GM23338 (cell line): ENCODE data around the gene BAIAP2. TPM values are rescaled to one million over a fixed set of nuclear protein-coding genes. Genes with fewer than 3 reads are reported as not detected.

Source experiments
- ATAC-seq: fragments of 200-7000 bp; cut with Tn5 transposase; 3 replicates; pipeline ENCODE4 v1.9.1; 2020
- DNase-seq: peaks from one replicate; pipeline ENCODE4 v3.0.0-alpha.2; 2015; ENCODE audit warnings: low spot score
- H2AFZ ChIP-seq: fragments of 200-600 bp; sonication (generic); 2 replicates; pipeline ENCODE4 v1.8.0; 2016; ENCODE audit warnings: antibody characterized with exemption, mild to moderate bottlenecking, moderate library complexity
- H3F3A ChIP-seq: fragments of 200-600 bp; sonication (generic); replicated peaks from 2 replicates; pipeline ENCODE4 v1.8.0; 2017; ENCODE audit warnings: antibody characterized with exemption, mixed run types, low read depth
- H3K27ac ChIP-seq: fragments of 200-600 bp; sonication (generic); 2 replicates; pipeline ENCODE4 v1.6.1; 2016; ENCODE audit warnings: low read depth
- H3K27me3 ChIP-seq: fragments of 200-600 bp; sonication (generic); 2 replicates; pipeline ENCODE4 v1.8.0; 2016; ENCODE audit warnings: mild to moderate bottlenecking, mixed run types, moderate library complexity; ENCODE audit not compliant: insufficient read depth
- H3K36me3 ChIP-seq: fragments of 200-600 bp; sonication (generic); 2 replicates; pipeline ENCODE4 v1.8.0; 2016; ENCODE audit warnings: mild to moderate bottlenecking; ENCODE audit not compliant: insufficient read depth
- H3K4me1 ChIP-seq: fragments of 200-600 bp; sonication (generic); 2 replicates; pipeline ENCODE4 v1.8.0; 2016; ENCODE audit warnings: mild to moderate bottlenecking, moderate library complexity; ENCODE audit not compliant: insufficient read depth
- H3K4me2 ChIP-seq: fragments of 200-600 bp; sonication (generic); 2 replicates; pipeline ENCODE4 v1.7.1; 2017; ENCODE audit warnings: mixed run types
- H3K4me3 ChIP-seq: fragments of 200-600 bp; sonication (generic); 2 replicates; pipeline ENCODE4 v1.6.1; 2016; ENCODE audit warnings: mixed run types
- H3K79me2 ChIP-seq: fragments of 200-600 bp; sonication (generic); replicated peaks from 2 replicates; pipeline ENCODE4 v1.8.0; 2017; ENCODE audit warnings: mild to moderate bottlenecking; ENCODE audit not compliant: insufficient read depth
- H3K9me2 ChIP-seq: fragments of 200-600 bp; sonication (generic); 2 replicates; pipeline ENCODE4 v1.8.0; 2017; ENCODE audit not compliant: insufficient read depth
- H4K20me1 ChIP-seq: fragments of 200-600 bp; sonication (generic); replicated peaks from 2 replicates; pipeline ENCODE4 v1.8.0; 2017; ENCODE audit warnings: mild to moderate bottlenecking; ENCODE audit not compliant: insufficient read depth
- H3K27ac Mint-ChIP-seq: 2 replicates; pipeline ENCODE4 v1.8.0; 2020; ENCODE audit warnings: inconsistent platforms, mild to moderate bottlenecking, moderate library complexity, mixed read lengths
- H3K27me3 Mint-ChIP-seq: 3 replicates; pipeline ENCODE4 v1.8.0; 2022; ENCODE audit warnings: low read depth, mild to moderate bottlenecking, moderate library complexity, mixed read lengths, inconsistent platforms; ENCODE audit not compliant: insufficient read depth, poor library complexity
- H3K36me3 Mint-ChIP-seq: 3 replicates; pipeline ENCODE4 v1.8.0; 2021; ENCODE audit warnings: low read depth, mild to moderate bottlenecking, inconsistent platforms, moderate library complexity, mixed read lengths
- H3K4me1 Mint-ChIP-seq: 3 replicates; pipeline ENCODE4 v1.8.0; 2020; ENCODE audit warnings: mild to moderate bottlenecking, inconsistent platforms, mixed read lengths
- H3K4me3 Mint-ChIP-seq: 3 replicates; pipeline ENCODE4 v1.8.0; 2021; ENCODE audit warnings: moderate library complexity, mild to moderate bottlenecking, inconsistent platforms, mixed read lengths
- H3K9me3 Mint-ChIP-seq: 3 replicates; pipeline ENCODE4 v1.8.0; 2020; ENCODE audit warnings: moderate library complexity, mild to moderate bottlenecking, inconsistent platforms, mixed read lengths
- CREB1 ChIP-seq: fragments of 250-450 bp; sonication (Bioruptor Pico); IDR thresholded peaks from 2 replicates; pipeline ENCODE4 v1.5.0; 2020; ENCODE audit warnings: low read depth, mild to moderate bottlenecking, moderate library complexity
- CTCF ChIP-seq, 2 experiments: fragments of 200-600 bp in 1 of 2; sonication (generic) in 1 of 2; conservative IDR thresholded peaks; 2 replicates each; pipeline versions ENCODE4 v1.5.1 to v1.6.1; 2016 to 2017; ENCODE audit warnings: antibody characterized with exemption in 2 of 2, low read depth in 2 of 2, mild to moderate bottlenecking in 2 of 2, moderate library complexity in 1 of 2
- ETS1 ChIP-seq: IDR thresholded peaks from 2 replicates; pipeline ENCODE4 v1.6.1; 2016; ENCODE audit warnings: antibody characterized with exemption
- EZH2 ChIP-seq: fragments of 200-600 bp; sonication (generic); IDR thresholded peaks from one replicate; pipeline ENCODE4 v1.8.0; 2017; ENCODE audit warnings: antibody characterized with exemption, mild to moderate bottlenecking, low read depth; ENCODE audit not compliant: unreplicated experiment
- EZH2phosphoT487 ChIP-seq: fragments of 200-600 bp; sonication (generic); IDR thresholded peaks from one replicate; pipeline ENCODE4 v1.8.1; 2018; ENCODE audit warnings: antibody characterized with exemption; ENCODE audit not compliant: unreplicated experiment
- JUNB ChIP-seq: IDR thresholded peaks from one replicate; pipeline ENCODE4 v1.6.1; 2016; ENCODE audit warnings: antibody characterized with exemption; ENCODE audit not compliant: unreplicated experiment
- NANOG ChIP-seq: IDR thresholded peaks from 2 replicates; pipeline ENCODE4 v1.6.1; 2016; ENCODE audit warnings: antibody characterized with exemption, borderline replicate concordance
- POLR2AphosphoS5 ChIP-seq: IDR thresholded peaks from 2 replicates; pipeline ENCODE4 v1.6.1; 2016; ENCODE audit warnings: antibody characterized with exemption, low read depth
- REST ChIP-seq: IDR thresholded peaks from one replicate; pipeline ENCODE4 v1.6.1; 2018; ENCODE audit warnings: antibody characterized with exemption; ENCODE audit not compliant: unreplicated experiment
- STAT1 ChIP-seq: IDR thresholded peaks from one replicate; pipeline ENCODE4 v1.6.1; 2016; ENCODE audit warnings: antibody characterized with exemption; ENCODE audit not compliant: unreplicated experiment
- ZNF114 ChIP-seq: fragments of 250-450 bp; sonication (Bioruptor Pico); IDR thresholded peaks from 2 replicates; pipeline ENCODE4 v1.5.0; 2020; ENCODE audit warnings: mild to moderate bottlenecking, moderate library complexity
- ZNF331 ChIP-seq: fragments of 250-450 bp; sonication (Bioruptor Pico); IDR thresholded peaks from 2 replicates; pipeline ENCODE4 v1.5.0; 2020; ENCODE audit warnings: low read depth, mild to moderate bottlenecking, moderate library complexity
- ZNF462 ChIP-seq: fragments of 250-450 bp; sonication (Bioruptor Pico); IDR thresholded peaks from 2 replicates; pipeline ENCODE4 v1.5.0; 2020; ENCODE audit warnings: mild to moderate bottlenecking, moderate library complexity
- polyA plus RNA-seq: library from polyadenylated mRNA; unstranded; fragments of >200 nt; fragmentation: Nextera tagmentation; extraction: Ambion mirVana; gene quantifications from 2 replicates; pipeline ENCODE4 v1.2.1, GENCODE V29; 2016
- total RNA-seq: library from RNA; depleted of rRNA; stranded (reverse); fragments of >200 nt; shearing (Covaris generic); gene quantifications from 2 replicates; pipeline ENCODE4 v1.2.3, GENCODE V29; 2014

BAIAP2 gene
- total and polyA plus RNA-seq, 2 experiments from 2014 or later: 21.7 to 22.7 TPM

GRCh38 chr17:81130385-81131361 is 95.7 kb downstream of the BAIAP2 start:
- no peak overlapping the region for H3K4me3 Mint-ChIP-seq
- no peaks in the 10 kb centered on the region for H3K27me3 ChIP-seq
- no peaks in the 10 kb centered on the region for H3K9me2 ChIP-seq
- H3K4me1 ChIP-seq: no peaks in the 10 kb centered on the region
- no peaks in the 10 kb centered on the region for H3K4me1 Mint-ChIP-seq
- H2AFZ ChIP-seq: no peak overlapping the region
- H3K36me3 Mint-ChIP-seq: no peaks in the 10 kb centered on the region
- H3K27ac ChIP-seq: no peak overlapping the region
- H3F3A ChIP-seq: no peaks in the 10 kb centered on the region
- no peak overlapping the region for H3K4me2 ChIP-seq
- ATAC-seq (peak; percentile 8), DNase-seq (no peak)
- H3K36me3 ChIP-seq: no peaks in the 10 kb centered on the region
- no peaks in the 10 kb centered on the region for H3K9me3 Mint-ChIP-seq
- H3K4me3 ChIP-seq: no peak overlapping the region
- H4K20me1 ChIP-seq: no peaks in the 10 kb centered on the region
- no peaks in the 10 kb centered on the region for H3K79me2 ChIP-seq
- peaks cover 6% of the 10 kb centered on the region for H3K27me3 Mint-ChIP-seq
- no peak overlapping the region for H3K27ac Mint-ChIP-seq
- TF ChIP-seq ZNF331 (no peak), CREB1 (no peak), STAT1 (no peak), EZH2phosphoT487 (no peak), CTCF (conservative IDR thresholded peaks at IDR 0.05; ENCODE audit: low read depth in 2 of 2) (no peak), ZNF462 (no peak), NANOG (no peak), ETS1 (no peak), POLR2AphosphoS5 (no peak), EZH2 (no peak), REST (no peak), ZNF114 (CRISPR knock-in tag) (no peak), JUNB (no peak)
